ENCODE measurements around the gene RNF4.
A peak's percentile ranks its signal among the peaks of the same experiment; 100 is the strongest.

RNF4 gene

DNA sequence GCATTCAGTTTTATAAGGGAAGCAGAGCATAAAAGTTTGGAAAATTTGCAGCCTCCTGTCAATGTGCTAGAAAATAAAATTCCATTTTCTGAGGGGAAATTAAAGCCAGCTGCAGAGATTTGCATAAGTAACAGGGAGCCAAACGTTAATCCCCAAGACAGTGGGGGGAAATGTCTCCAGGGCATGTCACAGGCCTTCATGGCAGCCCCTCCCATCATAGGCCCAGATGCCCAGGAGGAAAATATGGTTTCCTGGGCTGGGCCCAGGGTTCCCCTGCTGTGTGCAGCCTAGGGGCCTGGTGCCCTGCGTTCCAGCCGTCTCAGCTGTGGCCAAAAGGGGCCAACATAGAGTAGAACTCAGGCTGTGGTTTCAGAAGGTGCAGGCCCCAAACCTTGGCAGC lies 9.3 kb downstream of the RNF4 start:
- TF ChIP-seq CTCF (IDR thresholded peaks at IDR 0.05; ENCODE audit: extremely low read depth, missing control alignments), result no peak
- no peak for DNase-seq (ENCODE audit: low spot score)

DNA sequence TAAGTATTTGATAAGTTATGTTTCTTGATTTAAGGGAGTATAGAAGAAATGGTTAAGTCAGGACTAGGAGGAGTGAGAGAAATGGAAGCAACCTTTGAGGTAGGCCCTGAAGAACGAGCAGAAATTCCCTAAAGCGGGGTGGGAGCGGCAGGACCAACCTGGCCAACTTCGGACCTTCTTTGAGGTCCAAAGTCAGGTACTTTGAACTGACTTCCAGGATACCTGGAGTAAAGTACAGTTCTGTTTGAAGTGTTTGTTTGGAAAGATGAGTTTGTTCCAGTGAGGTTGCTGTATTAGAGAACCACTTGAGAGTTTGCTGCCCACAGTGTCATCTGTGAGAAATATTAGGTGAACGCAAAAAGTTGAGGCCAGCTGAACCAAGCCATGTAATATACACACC lies 11.7 kb downstream of the RNF4 start:
- TF ChIP-seq CTCF (IDR thresholded peaks at IDR 0.05; ENCODE audit: extremely low read depth, missing control alignments), result no peak
- DNase-seq (ENCODE audit: low spot score), result no peak

GRCh38 chr4:2482192-2482591 lies 13.3 kb downstream of the RNF4 start:
- no peak for TF ChIP-seq CTCF (IDR thresholded peaks at IDR 0.05; ENCODE audit: extremely low read depth, missing control alignments)

DNA sequence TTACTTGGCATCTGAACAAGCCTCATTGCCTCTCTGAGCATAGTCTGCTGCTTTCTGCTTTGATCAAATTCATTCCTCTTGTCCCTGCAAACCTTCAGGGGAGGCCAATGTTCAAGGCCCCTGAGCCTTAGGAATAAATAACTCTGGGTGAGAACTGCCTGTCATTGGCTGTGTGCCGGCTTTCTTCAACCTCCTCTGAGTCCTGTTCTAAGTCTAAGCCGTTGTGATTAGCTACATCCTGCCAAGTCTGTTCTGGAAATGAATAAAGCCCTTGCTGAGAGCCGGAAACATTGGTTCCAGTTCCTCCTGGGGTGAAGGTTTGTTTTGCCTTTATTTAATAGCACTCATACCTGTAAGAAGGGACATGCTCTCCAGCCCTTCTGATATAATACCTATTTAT lies 13.8 kb downstream of the RNF4 start:
- no peak for TF ChIP-seq CTCF (IDR thresholded peaks at IDR 0.05; ENCODE audit: extremely low read depth, missing control alignments)
- peak; percentile 62 for DNase-seq (ENCODE audit: low spot score)

More at GRCh38 chr4:2482192-2482591, 13.3 kb downstream of the RNF4 start:
- DNase-seq (ENCODE audit: low spot score), result no peak

DNA sequence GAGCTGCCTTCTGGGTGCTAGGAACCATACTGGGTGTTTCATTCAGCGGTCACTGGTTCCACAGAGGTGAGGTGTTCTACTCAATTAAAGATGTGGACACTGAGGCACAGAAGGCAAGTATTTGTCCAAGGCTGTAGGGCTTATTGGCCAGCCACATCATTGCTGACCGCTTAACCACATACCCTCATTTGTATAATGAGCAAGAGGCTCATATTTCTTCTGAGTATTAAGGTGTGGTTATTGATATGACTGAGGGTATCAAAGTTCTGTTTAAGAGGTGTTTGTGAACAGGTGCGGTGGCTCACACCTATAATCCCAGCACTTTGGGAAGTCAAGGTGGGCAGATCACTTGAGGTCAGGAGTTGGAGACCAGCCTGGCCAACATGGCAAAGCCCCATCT lies 14.3 kb downstream of the RNF4 start:
- no peak for TF ChIP-seq CTCF (IDR thresholded peaks at IDR 0.05; ENCODE audit: extremely low read depth, missing control alignments)
- no peak for DNase-seq (ENCODE audit: low spot score)

DNA sequence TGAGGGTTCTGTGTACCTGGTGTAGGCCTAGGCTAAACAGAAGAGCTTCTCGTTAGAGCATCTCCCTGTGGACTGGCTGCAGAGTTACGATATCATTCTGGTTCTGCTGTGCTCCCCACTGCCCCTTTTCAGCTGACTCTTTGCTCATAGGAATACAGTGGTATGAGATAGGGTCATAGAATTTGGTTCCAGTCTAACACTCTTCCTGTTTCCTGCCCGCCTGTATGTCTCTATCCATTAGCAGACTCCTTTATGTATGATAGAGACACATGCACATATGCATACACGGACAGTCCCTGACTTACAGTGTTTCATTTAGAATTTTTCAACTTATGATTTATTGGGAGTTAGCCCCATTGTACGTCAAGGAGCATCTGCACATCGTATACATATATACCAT lies 15.3 kb downstream of the RNF4 start:
- no peak for TF ChIP-seq CTCF (IDR thresholded peaks at IDR 0.05; ENCODE audit: extremely low read depth, missing control alignments)
- DNase-seq (ENCODE audit: low spot score), result no peak

- peak; percentile 69 for DNase-seq (ENCODE audit: low spot score)
- TF ChIP-seq CTCF (IDR thresholded peaks at IDR 0.05; ENCODE audit: extremely low read depth, missing control alignments), result no peak
These were observed 16.1 kb downstream of the RNF4 start for GRCh38 chr4:2484993-2485392.
